Activated CD4-positive, alpha-beta T cell treated with anti-CD3 and anti-CD28 coated beads, Interleukin-2, amount 10 ng/mL, durations not matched to agents 7 days and 5 days (primary cell): ENCODE data around the gene CDKN3. TPM values are rescaled to one million over a fixed set of nuclear protein-coding genes. Genes with fewer than 3 reads are reported as not detected.
"Not testable (repeated sequence)": the region's sequence is repeated elsewhere in the genome, so short reads cannot be mapped to it uniquely, and the experiment has no call there.

Source experiments
- CTCF ChIA-PET: fragments of 350-600 bp; sonication (Branson Sonifier 250); formaldehyde crosslinking; loops from one replicate; lab custom pipeline; 2021; ENCODE audit warnings: antibody characterized with exemption; lab: Charles Lee
- POLR2A ChIA-PET: fragments of 350-600 bp; sonication (Branson Sonifier 250); formaldehyde crosslinking; loops from one replicate; lab custom pipeline; 2021; ENCODE audit warnings: antibody characterized with exemption; lab: Charles Lee
- DNase-seq: peaks from one replicate; pipeline ENCODE4 v3.0.0-alpha.2; 2020
- H3K27ac Mint-ChIP-seq: one replicate; pipeline ENCODE4 v1.8.0; 2021; ENCODE audit warnings: mild to moderate bottlenecking, moderate library complexity, mixed read lengths
- H3K27me3 Mint-ChIP-seq: one replicate; pipeline ENCODE4 v1.8.0; 2021; ENCODE audit warnings: mixed read lengths
- H3K36me3 Mint-ChIP-seq: one replicate; pipeline ENCODE4 v1.8.0; 2021; ENCODE audit warnings: low read depth, mixed read lengths
- H3K4me1 Mint-ChIP-seq: one replicate; pipeline ENCODE4 v1.8.0; 2021; ENCODE audit warnings: mixed read lengths
- H3K4me3 Mint-ChIP-seq: one replicate; pipeline ENCODE4 v1.8.0; 2021; ENCODE audit warnings: mild to moderate bottlenecking, moderate library complexity, mixed read lengths
- H3K9me3 Mint-ChIP-seq: one replicate; pipeline ENCODE4 v1.8.0; 2021; ENCODE audit warnings: mixed read lengths
- total RNA-seq, 2 experiments: library from RNA; stranded (reverse); gene quantifications; one replicate each; pipeline ENCODE4 v1.2.3, GENCODE V29; 2021

Gene CDKN3
- total RNA-seq, 2 experiments from 2014 or later: 87.8 to 116 TPM

- H3K4me1 Mint-ChIP-seq: peaks cover 1% of the 10 kb centered on the region
- H3K4me3 Mint-ChIP-seq: no peak overlapping the region
- no peak overlapping the region for H3K27ac Mint-ChIP-seq
- no peaks in the 10 kb centered on the region for H3K27me3 Mint-ChIP-seq
- no peak for DNase-seq
- ChIA-PET POLR2A (no interaction called here), CTCF (no interaction called here)
- H3K9me3 Mint-ChIP-seq: no peaks in the 10 kb centered on the region
- no peaks in the 10 kb centered on the region for H3K36me3 Mint-ChIP-seq
These were observed 56.4 kb downstream of the CDKN3 start for GRCh38 chr14:54453252-54453651.

DNA sequence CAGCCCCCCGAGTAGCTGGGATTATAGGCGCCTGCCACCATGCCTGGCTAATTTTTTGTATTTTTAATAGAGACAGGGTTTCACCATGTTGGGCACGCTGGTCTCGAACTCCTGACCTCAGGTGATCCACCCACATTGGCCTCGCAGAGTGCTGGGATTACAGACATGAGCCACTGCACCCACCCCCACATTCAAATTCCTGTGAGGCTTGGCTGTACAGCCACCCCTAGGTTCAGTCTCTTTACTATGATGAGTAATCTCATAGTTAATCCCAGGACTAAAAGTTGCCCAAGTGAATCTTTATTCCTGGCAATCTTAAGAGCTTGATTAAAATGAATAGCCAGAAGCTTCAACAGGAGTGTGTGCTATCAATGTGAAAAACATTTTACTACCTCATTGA, 57.2 kb downstream of the CDKN3 start:
- H3K9me3 Mint-ChIP-seq, H3K27ac Mint-ChIP-seq, H3K4me1 Mint-ChIP-seq, H3K36me3 Mint-ChIP-seq, H3K4me3 Mint-ChIP-seq, POLR2A ChIA-PET, H3K27me3 Mint-ChIP-seq, DNase-seq, CTCF ChIA-PET: not testable (repeated sequence)

- ChIA-PET CTCF (interaction anchor here (1.2 kb wide), 1 partner anchor 18 kb away, joined by 4 read pairs; no protein-coding TSS in a partner anchor), POLR2A (no interaction called here)
- H3K27ac Mint-ChIP-seq: no peak overlapping the region
- H3K27me3 Mint-ChIP-seq: no peaks in the 10 kb centered on the region
- peaks cover 10% of the 10 kb centered on the region for H3K9me3 Mint-ChIP-seq
- peaks cover 1% of the 10 kb centered on the region for H3K4me1 Mint-ChIP-seq
- no peaks in the 10 kb centered on the region for H3K36me3 Mint-ChIP-seq
- no peak overlapping the region for H3K4me3 Mint-ChIP-seq
- DNase-seq: no peak
These were observed 58.6 kb downstream of the CDKN3 start for GRCh38 chr14:54455363-54455762.

GRCh38 chr14:54456820-54457608, 60.2 kb downstream of the CDKN3 start:
- POLR2A ChIA-PET, H3K36me3 Mint-ChIP-seq, DNase-seq, H3K4me1 Mint-ChIP-seq, H3K9me3 Mint-ChIP-seq, H3K4me3 Mint-ChIP-seq, H3K27me3 Mint-ChIP-seq, H3K27ac Mint-ChIP-seq: not testable (repeated sequence)
- CTCF ChIA-PET: interaction anchor here (0.6 to 1.2 kb wide), 3 partner anchors 15 to 59 kb away, joined by 3 to 4 read pairs (median 3); partner anchors contain the start of gene CNIH1

GRCh38 chr14:54457609-54457996, 60.8 kb downstream of the CDKN3 start:
- H3K27ac Mint-ChIP-seq: no peak overlapping the region
- peaks cover 10% of the 10 kb centered on the region for H3K9me3 Mint-ChIP-seq
- no peaks in the 10 kb centered on the region for H3K4me1 Mint-ChIP-seq
- POLR2A ChIA-PET: no interaction called here
- CTCF ChIA-PET: no interaction called here
- no peak overlapping the region for H3K4me3 Mint-ChIP-seq
- no peaks in the 10 kb centered on the region for H3K36me3 Mint-ChIP-seq
- DNase-seq: no peak
- no peaks in the 10 kb centered on the region for H3K27me3 Mint-ChIP-seq

DNA sequence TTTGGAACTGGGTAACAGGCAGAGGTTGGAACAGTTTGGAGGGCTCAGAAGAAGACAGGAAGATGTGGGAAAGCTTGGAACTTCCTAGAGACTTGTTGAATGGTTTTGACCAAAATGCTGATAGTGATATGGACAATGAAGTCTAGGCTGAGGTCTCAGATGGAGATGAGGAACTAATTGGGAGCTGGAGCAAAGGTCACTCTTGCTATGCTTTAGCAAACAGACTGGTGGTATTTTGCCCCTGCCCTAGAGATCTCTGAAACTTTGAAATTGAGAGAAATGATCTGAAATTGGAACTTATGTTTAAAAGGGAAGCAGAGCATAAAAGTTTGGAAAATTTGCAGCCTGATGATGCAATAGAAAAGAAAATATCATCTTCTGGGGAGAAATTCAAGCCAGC, 61.7 kb downstream of the CDKN3 start:
- DNase-seq, H3K4me3 Mint-ChIP-seq, H3K36me3 Mint-ChIP-seq, H3K27me3 Mint-ChIP-seq, POLR2A ChIA-PET, H3K27ac Mint-ChIP-seq, H3K9me3 Mint-ChIP-seq, H3K4me1 Mint-ChIP-seq, CTCF ChIA-PET: not testable (repeated sequence)

DNA sequence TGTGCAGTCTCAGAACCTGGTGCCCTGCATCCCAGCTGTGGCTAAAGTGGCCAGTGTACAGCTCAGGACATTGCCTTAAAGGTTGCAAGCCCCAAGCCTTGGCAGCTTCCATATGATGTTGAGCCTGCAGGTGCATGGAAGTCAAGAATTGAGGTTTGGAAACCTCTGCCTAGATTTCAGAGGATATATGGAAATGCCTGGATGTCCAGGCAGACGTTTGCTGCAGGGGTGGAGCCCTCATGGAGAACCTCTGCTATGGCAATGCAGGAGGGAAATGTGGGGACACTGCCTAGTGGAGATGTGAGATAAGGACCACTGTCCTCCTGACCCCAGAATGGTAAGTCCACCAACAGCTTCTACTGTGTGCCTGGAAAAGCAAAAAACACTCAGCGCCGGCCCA, 62.3 kb downstream of the CDKN3 start:
- H3K4me1 Mint-ChIP-seq: no peaks in the 10 kb centered on the region
- no peak overlapping the region for H3K4me3 Mint-ChIP-seq
- H3K9me3 Mint-ChIP-seq: peaks cover 10% of the 10 kb centered on the region
- no peak overlapping the region for H3K27ac Mint-ChIP-seq
- peaks cover 2% of the 10 kb centered on the region for H3K36me3 Mint-ChIP-seq
- ChIA-PET CTCF (no interaction called here), POLR2A (no interaction called here)
- DNase-seq: no peak
- H3K27me3 Mint-ChIP-seq: no peaks in the 10 kb centered on the region

DNA sequence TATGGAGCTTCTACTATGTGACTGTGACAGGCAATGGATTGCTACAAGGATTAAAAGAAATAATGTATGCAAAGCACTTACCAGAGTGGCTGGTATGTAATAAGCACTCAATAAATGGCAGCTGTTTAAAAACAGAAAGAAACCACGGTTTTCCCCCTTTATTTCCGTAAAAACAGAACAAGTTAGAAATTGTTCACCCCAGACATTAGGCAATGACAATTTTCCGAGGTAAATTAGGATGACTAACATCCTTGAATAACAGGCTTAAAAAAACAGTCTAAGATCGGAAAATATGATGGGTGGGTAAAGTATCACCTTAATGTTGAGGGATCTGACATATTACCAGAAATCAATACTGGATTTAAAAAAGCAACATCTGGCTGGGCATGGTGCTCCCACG, 65.2 kb downstream of the CDKN3 start:
- Mint-ChIP-seq H3K4me3 (no peak overlapping the region), H3K36me3 (peaks cover 2% of the 10 kb centered on the region)
- POLR2A ChIA-PET: no interaction called here

DNA sequence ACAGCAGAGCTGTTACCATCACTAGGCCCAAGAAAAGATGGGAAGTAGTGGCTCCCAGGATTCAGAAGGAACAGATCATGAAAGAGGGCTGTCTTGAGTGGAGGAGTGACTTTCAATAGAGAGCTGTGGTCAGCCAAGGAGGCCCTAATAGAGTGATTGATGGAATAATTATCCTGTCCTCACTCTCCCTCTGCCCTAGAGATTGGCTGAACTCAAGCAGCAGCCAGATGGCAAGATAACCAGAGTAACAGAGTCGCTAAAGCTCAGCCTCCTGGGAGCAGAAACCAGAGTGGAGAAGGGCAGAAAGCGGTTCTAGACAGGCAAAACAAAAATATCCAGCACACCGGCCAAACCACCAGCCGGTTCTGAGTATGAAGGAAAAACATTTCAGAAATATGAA, 68.8 kb downstream of the CDKN3 start:
- Mint-ChIP-seq H3K4me1 (no peaks in the 10 kb centered on the region), H3K4me3 (no peak overlapping the region), H3K9me3 (peaks cover 12% of the 10 kb centered on the region), H3K27ac (no peak overlapping the region), H3K27me3 (no peaks in the 10 kb centered on the region), H3K36me3 (peaks cover 12% of the 10 kb centered on the region)
- ChIA-PET POLR2A (no interaction called here), CTCF (interaction anchor here (1.4 kb wide), 1 partner anchor 44 kb away, joined by 5 read pairs; the partner anchor contains the start of gene CGRRF1)
- no peak for DNase-seq

More for the DNA sequence above, 65.2 kb downstream of the CDKN3 start:
- DNase-seq: no peak
- CTCF ChIA-PET: interaction anchor here (1.5 kb wide), 1 partner anchor 10 kb away, joined by 3 read pairs; no protein-coding TSS in a partner anchor
- H3K4me1 Mint-ChIP-seq: no peaks in the 10 kb centered on the region
- H3K27ac Mint-ChIP-seq: no peak overlapping the region
- H3K27me3 Mint-ChIP-seq: no peaks in the 10 kb centered on the region
- peaks cover 11% of the 10 kb centered on the region for H3K9me3 Mint-ChIP-seq

DNA sequence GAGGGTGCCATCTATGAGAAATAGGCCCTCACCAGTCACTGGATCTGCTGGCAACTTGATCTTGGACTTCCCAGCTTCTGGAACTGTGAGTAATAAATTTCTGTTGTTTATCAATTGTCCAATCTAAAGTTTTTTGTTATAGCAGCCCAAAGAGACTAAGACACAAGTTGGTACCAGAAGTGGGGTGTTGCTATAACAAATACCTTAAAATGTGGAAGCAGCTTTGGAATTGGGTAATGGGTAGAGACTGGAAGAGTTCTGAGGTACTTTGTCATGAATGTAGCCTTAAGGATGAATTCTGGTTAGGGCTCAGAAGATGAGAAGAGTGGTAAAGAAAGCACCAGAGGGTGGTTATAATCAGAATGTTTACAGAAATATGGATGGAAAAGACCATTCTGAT, 70.5 kb downstream of the CDKN3 start:
- Mint-ChIP-seq H3K27ac (no peak overlapping the region), H3K27me3 (no peaks in the 10 kb centered on the region), H3K4me3 (no peak overlapping the region), H3K4me1 (no peaks in the 10 kb centered on the region), H3K9me3 (peaks cover 12% of the 10 kb centered on the region), H3K36me3 (peaks cover 12% of the 10 kb centered on the region)
- POLR2A ChIA-PET: no interaction called here
- DNase-seq: no peak
- CTCF ChIA-PET: no interaction called here

Other genes starting within 250 kb of the CDKN3 start
- gene CNIH1, start 44.4 kb downstream of the CDKN3 start, total RNA-seq: 10 to 100 TPM; 71.5 to 94.5 TPM
- 10 to 100 TPM; 35.8 to 37.2 TPM for gene GMFB, start 92.0 kb downstream of the CDKN3 start, total RNA-seq
- 1 to 10 TPM; 9.6 to 9.7 TPM for gene CGRRF1, start 112.9 kb downstream of the CDKN3 start, total RNA-seq
- gene SAMD4A, start 170.1 kb downstream of the CDKN3 start, total RNA-seq: under 1 TPM; 0.54 to 0.62 TPM